K562 (cell line): Measurements from ENCODE around the gene MAGIX. TPM values are rescaled to one million over a fixed set of nuclear protein-coding genes. Genes with fewer than 3 reads are reported as not detected.

Experiments used
- ARID4B ChIP-seq: sonication (generic); formaldehyde crosslinking; IDR thresholded peaks from 2 replicates; pipeline ENCODE4 v1.8.0; 2022; ENCODE audit warnings: mild to moderate bottlenecking, missing genetic modification reagents
- CHD2 ChIP-seq: IDR thresholded peaks from 2 replicates; pipeline ENCODE4 v1.6.1; 2011; ENCODE audit warnings: low read depth, low read length
- HES1 ChIP-seq: fragments of 450-650 bp; IDR thresholded peaks from 2 replicates; pipeline ENCODE4 v1.6.1; 2016; ENCODE audit warnings: low read depth, mild to moderate bottlenecking, moderate library complexity
- KDM2B ChIP-seq: fragments of 250-450 bp; sonication (Bioruptor Pico); IDR thresholded peaks from 2 replicates; pipeline ENCODE4 v1.8.0; 2021; ENCODE audit warnings: mild to moderate bottlenecking, moderate library complexity
- MAFF ChIP-seq: IDR thresholded peaks from 2 replicates; pipeline ENCODE4 v1.6.1; 2012; ENCODE audit warnings: low read length, improper control_type of control experiment
- PTRF ChIP-seq: fragments of 450-650 bp; IDR thresholded peaks from 2 replicates; pipeline ENCODE4 v1.6.1; 2016; ENCODE audit warnings: mild to moderate bottlenecking, missing genetic modification characterization, missing compliant biosample characterization
- TAF1 ChIP-seq: IDR thresholded peaks from 2 replicates; pipeline ENCODE4 v1.6.1; 2011; ENCODE audit warnings: mild to moderate bottlenecking, low read length, moderate library complexity; ENCODE audit not compliant: insufficient read depth, control insufficient read depth, severe bottlenecking; ENCODE audit errors: extremely low read depth
- TSC22D4 ChIP-seq: fragments of 450-650 bp; IDR thresholded peaks from 2 replicates; pipeline ENCODE4 v1.6.1; 2016; ENCODE audit warnings: missing genetic modification characterization, missing biosample characterization, control low read depth
- ZNF146 ChIP-seq: IDR thresholded peaks from one replicate; pipeline ENCODE4 v1.6.1; 2018; ENCODE audit warnings: missing compliant biosample characterization; ENCODE audit not compliant: unreplicated experiment
- ZNF239 ChIP-seq: fragments of 250-450 bp; sonication (Bioruptor Pico); IDR thresholded peaks from 2 replicates; pipeline ENCODE4 v1.4.0; 2020; ENCODE audit warnings: mild to moderate bottlenecking
- ZNF407 ChIP-seq: fragments of 450-650 bp; IDR thresholded peaks from 2 replicates; pipeline ENCODE4 v1.6.1; 2016; ENCODE audit warnings: low read depth
- ZNF445 ChIP-seq: fragments of 250-450 bp; sonication (Bioruptor Pico); IDR thresholded peaks from 2 replicates; pipeline ENCODE4 v1.4.0; 2020; ENCODE audit warnings: low read depth, mild to moderate bottlenecking, moderate library complexity
- ZNF695 ChIP-seq: fragments of 450-650 bp; formaldehyde crosslinking; IDR thresholded peaks from 2 replicates; pipeline ENCODE4 v1.4.0; 2020; ENCODE audit warnings: mild to moderate bottlenecking, moderate library complexity
- ZNF764 ChIP-seq: fragments of 250-450 bp; sonication (Bioruptor Pico); IDR thresholded peaks from 2 replicates; pipeline ENCODE4 v1.4.0; 2020; ENCODE audit warnings: low read depth, mild to moderate bottlenecking, moderate library complexity
- polyA plus RNA-seq, 8 experiments: library from polyadenylated mRNA; depleted of rRNA in 4 of 8; stranded (reverse) in 5 of 8; unstranded in 3 of 8; fragments of >200 nt; fragmentation: Nextera tagmentation in 2 of 8; fragmentation: Illumina TruSeq in 1 of 8; extraction: Ambion mirVana in 2 of 8; extraction: Trizol in 1 of 8; gene quantifications; 2 replicates each; pipeline versions ENCODE4 v1.2.1 to v1.2.3, GENCODE V29; 2011 to 2014; ENCODE audit warnings: inconsistent platforms in 1 of 8, missing spikeins in 1 of 8
- total RNA-seq, 7 experiments: library from RNA; depleted of rRNA in 6 of 7; stranded (reverse); fragments of >200 nt in 6 of 7; fragmentation: Illumina TruSeq in 2 of 7; extraction: Trizol in 2 of 7; gene quantifications; 2 replicates each; pipeline versions ENCODE4 v1.2.1 to v1.2.3, GENCODE V29; 2011 to 2021; ENCODE audit warnings: low replicate concordance in 1 of 7

MAGIX gene
- total and polyA plus RNA-seq, 9 of the 15 experiments (the other 6 are each of a cell fraction or from before 2014, with no cell fraction given), result 0.08 to 3.5 (median 0.47) TPM

- TF ChIP-seq KDM2B (CRISPR knock-in tag) (0 out of 2 replicates have a peak, but pooled peaks have one; percentile 38), PTRF (tag) (no peak), ZNF695 (CRISPR knock-in tag) (no peak), TAF1 (peak; percentile 30), ZNF239 (no peak), ARID4B (CRISPR knock-in tag) (peak; percentile 53; the same call in 1 of the 2 replicates), TSC22D4 (tag) (no peak), ZNF146 (CRISPR knock-in tag) (no peak), ZNF407 (no peak), ZNF445 (no peak), HES1 (no peak), MAFF (no peak), ZNF764 (CRISPR knock-in tag) (no peak), CHD2 (no peak)
These were observed 6.4 kb upstream of the MAGIX start (continued) for GRCh38 chrX:49155900-49156837.
